HG03565 (cell line): Measurements from ENCODE around the gene TSPAN15.

Source experiments
- ATAC-seq: cut with Tn5 transposase; IDR thresholded peaks from one replicate; pipeline ENCODE4 v1.9.1; 2021; ENCODE audit warnings: mild to moderate bottlenecking, moderate library complexity; ENCODE audit not compliant: unreplicated experiment

Gene TSPAN15

DNA sequence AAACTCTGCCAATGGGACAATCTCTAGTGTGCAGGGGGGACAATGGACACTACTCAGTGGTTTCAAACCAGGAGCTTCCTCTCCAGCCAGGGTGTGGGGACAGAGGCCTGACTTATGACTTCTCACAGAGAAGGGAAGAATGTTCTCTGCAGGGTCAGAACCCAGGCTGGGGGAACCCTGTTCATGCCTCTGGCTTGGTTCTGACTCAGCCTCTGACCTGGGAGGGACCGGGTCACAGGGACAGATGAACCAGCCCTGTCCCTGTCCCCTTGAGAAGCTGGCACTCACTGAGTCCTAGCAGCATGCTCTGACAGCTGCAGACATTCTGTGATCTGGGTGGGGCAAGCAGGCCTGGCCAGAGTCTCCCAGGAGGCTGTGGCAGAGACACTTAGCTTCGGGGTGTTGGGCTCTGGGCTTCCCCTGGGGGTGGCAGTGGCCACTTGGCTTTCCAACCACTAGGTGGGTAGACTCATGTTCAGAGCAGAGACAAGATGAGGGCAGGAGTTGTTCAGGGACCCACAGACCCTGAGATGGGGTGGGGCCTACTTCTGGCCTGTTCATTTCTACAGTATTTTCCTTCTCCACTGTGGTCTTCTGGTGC, 13.6 kb downstream of the TSPAN15 start:
- ATAC-seq = no peak

DNA sequence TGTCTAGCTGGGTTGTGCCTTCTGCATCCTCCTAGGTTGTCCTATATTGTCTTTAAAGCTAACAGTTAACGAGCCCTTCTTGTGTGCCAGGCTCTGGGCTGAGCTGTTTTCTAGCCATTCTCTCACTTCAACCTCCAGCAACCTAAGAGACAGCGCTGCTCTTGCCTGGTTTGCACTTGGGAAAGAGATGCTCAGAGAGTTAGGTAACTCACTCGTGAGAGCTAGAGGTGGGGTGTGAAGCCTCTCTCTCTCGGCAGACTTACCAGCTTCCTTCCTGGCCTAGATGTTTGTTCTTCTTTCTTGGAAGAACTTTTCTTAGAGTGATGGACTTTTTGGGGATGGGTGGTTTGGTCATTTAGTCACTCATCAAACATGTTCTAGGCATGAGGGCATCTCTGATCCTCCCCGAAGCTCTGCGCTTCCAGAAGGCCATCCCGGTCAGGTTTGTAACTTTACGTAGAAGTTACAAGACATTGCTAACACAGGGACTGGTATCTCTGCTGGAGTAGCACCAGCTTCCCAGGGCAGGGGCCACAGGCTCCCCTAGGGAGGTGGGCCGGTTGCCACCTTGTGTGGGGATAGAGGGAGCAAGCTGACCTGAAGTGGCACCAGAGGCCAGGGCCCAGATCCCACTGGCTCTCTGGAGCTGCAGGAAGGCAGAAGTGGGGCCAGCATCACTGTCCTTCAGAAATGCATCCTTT, 14.3 kb downstream of the TSPAN15 start:
- ATAC-seq = no peak

DNA sequence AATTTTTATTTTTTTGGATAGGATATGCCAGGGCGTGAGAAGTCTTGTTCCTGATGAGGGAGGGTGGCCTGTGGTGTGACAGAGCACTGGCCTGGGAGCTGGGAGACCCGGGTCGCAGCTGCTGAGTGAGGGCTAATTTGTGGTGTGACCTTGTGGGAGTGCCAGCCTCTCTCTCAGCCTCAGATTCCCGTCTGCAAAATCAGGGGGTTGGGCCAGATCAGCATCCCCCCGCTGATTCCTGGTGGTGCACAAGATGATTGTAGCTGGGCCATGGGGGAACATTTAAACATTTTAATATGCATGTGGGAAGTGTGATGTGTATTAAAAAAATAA, 14.9 kb downstream of the TSPAN15 start:
- no peak for ATAC-seq

DNA sequence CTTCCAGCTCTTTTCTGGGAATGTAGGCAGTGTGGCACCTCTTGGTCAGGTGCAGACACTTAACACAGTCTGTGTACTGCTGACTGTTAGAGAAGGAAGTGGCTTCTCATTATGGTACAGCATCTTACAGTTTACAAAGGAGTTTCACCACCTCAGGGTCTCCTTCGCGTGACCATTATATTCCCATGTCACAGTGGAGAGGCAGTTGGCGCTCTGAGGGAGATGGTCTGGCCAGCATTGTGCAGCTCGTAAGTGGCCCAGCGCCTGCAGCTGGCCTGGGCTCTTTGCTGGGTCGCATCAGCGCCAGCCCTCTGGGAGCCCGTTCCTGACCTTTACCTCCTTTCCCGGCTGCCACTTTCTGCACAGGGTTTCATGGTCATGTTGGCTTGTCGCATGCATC, 15.4 kb downstream of the TSPAN15 start:
- ATAC-seq = no peak

DNA sequence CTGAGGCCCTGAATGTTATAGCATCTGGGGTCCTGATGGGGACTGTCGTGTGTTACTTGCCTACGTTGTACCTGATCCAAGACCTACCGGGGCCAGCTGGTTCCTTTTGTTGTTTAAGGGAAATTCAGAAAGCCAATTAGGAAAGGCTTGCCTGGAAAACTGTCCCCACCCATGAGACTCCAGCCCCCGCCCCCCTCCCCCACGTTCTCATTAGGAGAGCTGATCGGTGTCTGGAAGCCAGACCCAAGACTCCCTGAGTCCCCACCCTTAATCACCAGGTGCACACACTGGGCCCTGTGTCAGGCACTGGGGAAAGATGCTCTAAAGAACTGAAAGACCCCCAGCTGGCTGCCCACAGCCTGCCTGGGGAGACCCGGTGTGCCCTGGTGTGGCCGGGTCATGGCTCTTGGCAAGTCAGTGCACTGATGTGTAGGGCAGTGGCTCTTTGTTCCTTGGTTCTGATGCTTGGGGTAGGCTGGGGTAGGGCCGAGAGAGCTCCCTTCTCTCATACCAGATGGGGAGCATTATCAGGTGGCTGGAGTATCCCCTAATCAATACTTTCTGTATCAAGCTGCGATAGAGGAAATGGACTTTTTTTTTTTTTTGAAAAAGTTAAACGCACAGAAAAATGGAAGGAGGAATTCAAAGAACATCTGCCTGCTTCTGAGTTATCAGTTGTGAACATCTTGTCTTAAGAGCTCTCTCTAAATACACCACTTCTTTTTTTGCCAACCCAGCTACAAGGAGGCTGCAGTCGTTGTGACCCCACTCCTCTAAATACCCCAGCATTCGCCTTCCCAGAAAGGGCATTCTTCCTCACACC, 16.9 kb downstream of the TSPAN15 start:
- ATAC-seq = no peak

DNA sequence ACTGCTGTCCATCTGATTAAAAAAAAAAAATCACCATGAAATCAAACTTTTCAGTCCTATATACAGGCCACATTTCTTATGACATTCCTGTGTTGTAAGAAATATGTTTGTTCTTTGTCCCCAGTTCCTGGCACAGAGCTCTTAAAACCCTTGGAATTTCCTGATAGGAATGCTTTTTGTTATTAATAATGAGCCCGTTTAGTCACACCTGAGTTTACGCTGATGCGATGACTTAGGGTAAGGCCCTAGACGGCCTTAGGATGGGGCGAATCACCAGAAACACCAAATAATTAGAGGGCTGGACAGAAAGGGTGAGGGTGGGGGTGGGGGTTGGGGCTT, 17.5 kb downstream of the TSPAN15 start:
- ATAC-seq = no peak

DNA sequence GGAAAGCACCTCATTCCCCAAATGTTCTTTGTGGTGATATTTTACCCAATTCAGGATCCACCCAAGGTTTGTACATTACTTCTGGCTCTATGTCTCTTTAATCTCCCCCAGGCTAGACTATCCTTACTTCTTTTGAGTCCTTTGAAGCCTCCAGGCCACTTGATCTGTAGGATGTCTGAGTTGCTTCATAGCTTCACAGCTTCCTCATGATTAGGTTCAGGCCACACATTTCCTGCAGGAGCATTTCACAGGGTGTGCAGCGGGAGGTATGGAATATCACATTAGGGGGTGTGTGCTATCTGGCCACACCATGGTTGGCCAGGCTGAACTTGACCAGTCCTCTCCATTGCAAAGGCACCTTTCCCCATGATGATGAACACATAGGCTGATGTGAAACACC, 18.7 kb downstream of the TSPAN15 start:
- ATAC-seq = no peak

DNA sequence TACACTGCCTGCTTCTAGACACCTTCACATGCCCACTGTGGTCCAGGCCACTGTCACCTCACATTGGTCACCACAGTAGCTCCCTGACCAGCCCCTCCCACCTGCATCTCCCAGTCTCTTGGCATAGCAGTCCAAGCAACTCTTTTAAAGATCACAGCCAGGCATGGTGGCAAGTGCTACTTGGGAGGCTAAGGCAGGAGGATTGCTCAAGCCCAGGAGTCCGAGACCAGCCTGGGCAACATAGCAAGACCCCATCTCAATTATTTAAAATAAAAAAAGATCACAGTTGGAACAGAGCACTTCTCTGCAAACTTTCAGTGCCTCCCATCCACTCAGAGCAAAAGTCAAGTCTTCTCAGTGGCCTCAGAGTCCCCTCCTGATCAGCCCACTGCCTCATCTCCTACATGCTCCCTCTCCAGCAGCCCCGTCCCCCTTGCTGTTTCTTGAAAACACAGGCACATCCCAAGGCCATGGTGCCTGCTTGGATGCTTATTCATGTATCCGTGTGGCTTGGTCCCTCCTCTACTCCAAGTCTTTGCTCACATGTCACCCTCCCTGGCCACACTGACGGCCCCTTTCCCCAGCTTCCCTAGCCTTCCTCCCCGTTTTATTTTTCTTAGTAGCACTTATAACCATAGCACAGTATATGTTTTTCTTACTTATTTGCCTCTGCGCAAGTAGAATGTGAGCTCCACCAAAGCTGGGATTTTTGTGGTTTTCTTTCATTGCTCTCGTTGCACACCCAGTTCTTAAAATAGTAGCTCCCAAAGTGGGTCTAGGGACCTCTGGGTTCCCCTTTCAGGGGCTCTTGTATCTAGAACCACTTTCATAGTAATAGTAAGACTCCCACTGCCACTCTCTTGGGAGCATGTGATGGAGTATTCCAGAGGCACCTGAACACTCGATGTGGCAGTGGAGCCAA, 19.5 kb downstream of the TSPAN15 start:
- no peak for ATAC-seq

DNA sequence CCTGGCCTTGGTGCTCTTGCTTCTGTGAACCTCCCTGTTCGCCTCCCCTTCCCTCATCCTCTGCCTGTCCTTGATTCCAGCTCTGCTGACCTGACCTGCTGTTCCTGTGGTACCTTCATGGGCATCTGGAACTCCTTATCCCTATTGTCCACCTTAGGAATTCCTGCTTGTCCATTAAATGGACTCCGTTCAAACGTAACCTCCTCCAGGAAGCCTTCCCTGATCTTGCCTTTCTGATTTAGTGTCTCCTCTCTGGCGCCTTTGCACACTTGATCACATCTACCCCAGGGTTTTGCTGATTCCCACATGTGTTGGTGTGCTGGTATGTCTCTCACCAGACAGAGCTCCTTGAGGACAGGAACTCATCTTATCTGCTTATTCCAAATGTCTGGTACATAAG, 20.9 kb downstream of the TSPAN15 start:
- no peak for ATAC-seq

DNA sequence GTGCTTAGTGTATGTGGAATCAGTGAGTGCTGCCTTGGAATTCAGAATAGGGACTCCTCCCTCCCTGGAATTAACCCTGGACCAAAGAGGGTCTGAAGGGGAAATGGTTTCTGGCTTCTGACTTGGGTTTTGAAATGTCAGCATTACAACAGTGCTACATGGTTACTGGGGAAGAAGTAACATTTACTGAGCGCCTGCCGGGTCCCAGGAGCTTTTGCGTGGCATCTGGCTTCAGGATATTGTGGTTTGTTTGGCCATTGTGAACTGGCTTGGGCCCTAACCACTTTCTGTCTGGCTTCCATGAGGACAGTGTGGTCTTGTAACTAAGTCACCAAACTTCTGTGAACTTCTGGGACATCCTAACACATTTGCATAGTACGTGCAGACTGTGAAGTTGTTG, 21.3 kb downstream of the TSPAN15 start:
- no peak for ATAC-seq

DNA sequence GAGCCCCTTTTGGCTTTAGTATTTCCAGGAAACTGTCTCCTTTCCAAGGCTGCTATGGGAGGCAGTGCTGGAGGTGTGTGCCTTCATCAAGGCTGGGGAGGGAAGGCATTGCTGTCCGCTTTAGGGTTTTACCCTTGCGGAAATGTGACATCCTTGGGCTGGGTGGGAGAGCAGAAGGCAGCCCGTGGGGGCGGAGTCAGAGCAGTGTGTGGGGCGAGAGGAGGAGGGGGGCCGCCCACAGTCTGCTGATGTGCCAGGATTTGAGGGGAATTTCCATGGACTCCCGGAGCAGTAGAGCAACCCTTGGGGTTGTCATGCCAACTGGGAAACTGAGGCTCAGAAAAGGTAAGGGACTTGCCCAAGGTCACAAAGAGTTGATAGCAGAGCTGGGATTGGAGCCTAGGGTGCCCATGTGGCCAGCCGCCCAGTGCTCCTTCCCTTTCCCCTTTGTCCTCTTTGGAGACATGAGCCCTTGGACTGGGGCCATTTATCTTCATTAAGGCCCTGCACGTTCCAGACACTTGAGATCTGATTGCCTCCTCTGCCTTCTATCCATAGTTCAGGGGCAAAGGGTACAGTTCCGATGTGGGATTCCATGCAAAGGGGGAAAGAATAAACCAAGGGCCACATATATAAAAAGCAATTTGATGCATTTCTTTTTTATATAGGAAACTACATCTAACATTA, 22.2 kb downstream of the TSPAN15 start:
- ATAC-seq = no peak

DNA sequence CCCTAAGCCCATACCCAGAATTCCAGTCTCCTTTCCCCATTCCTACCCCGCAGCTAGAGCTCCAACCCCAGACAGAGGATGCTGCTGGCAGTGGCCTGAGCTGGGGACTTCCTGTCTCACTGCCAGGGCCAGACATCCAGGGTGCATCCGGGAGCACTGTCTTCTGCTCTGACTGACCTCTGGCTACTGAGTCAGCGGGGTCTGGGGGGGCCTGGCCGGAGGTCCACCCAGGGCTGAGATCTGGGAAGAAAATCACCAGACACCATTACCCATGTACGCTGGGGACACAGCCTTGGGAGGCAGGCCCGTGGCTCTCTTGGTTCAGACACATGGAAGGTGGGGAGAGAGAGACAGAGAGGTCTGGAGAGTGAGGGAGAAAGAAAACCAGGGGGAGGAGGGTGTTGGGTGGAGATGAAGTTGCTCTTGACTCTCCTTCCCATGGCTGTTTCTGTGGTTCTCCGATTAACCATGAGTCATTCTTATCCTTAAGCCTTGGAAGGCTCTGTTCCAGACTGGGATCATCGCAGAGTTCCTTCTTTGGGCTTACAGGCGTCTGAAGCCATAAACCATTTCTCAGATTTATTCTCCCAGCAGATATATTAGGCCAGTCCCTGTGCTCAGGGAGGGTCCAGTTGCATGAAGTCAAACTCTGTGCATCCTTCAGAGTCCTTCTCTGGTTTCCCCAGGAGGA, 23.6 kb downstream of the TSPAN15 start:
- no peak for ATAC-seq

DNA sequence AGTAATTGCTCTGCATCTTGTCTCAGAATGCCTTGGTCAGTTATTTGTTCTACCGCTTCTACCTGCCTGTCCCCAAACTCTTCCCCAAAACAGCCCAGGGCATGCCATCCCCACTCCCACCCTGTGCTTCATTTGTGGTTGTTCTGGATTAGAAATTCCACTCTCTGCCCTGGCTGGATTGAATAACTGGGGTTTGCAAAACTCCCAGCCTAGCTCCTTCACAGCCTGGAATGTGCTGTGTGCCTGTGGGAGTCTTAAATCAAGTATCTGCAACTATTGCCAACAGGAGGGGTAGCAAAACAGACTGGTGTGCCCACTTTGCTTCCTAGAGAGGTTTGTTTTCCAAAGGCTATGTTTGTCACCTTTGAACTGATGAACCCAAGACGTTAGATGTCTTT, 24.2 kb downstream of the TSPAN15 start:
- ATAC-seq = no peak

DNA sequence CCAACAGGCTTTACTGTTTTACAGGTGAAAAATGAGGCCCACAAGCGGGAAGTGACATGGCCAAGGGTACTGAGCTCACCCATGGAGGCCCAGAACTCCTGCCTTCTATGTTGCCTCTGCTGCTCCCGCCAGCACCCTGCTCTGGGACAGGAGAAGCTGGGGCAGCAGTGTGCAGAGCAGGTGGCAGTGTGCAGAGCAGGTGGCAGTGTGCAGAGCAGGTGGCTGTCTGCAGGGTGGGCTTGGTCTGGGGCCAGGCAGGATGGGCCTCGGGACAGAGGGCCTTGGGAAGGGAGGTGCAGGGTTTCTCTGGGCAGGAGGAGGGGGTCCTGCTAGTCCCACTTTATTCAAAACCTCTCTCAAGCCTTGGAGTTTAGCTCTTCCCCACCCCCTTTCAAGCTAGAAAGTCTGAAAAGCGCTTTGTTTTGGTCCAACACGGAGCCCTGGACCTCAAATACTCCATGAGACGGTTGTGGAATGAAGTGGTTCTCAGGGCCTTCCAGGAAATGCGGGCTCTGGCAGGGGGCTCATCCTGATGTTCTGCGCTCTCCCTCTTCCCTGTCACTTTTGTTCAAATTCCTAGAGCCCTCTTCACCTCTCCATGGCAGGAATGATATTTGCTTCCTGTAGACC, 26.8 kb downstream of the TSPAN15 start:
- ATAC-seq = no peak

DNA sequence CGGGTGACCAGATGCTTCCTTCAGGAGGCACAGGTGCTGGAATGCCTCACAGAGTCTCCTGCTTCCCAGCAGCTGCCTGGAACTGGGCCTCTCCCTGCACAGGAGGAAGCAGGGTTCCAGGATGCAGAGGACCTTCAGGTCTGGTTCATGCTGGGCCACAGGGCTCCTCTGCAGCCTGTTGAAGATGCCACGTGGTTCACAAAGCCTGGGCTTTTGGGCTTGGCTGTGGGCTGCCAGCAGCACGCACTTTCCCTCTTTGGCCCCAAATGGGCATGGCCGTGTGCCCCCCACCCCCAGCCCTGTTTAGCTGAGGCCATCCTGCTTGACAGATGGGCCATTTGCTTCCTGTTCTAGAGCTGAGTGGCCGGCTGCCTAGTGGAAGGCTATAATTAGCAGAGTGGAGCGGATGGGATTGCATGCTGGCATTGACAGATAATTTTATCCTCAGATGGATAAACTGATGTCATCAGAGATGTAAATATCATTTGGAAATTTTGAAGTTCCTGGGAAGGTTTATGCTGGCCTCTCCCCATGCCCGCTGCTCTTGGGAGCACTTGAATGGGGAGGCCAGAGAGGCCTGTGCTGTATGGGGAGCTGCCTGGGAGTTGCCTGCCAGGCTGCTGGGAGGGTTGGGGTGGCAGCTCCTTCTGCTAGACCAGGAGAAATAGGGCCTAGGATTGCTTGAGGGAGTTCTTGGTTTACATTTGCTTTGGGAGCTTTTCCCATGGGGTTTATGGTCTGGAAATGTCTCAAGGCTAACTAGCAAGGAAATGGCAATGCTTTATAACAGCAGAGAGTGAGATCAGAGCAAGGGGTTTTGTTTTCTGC, 28.2 kb downstream of the TSPAN15 start:
- ATAC-seq = no peak

DNA sequence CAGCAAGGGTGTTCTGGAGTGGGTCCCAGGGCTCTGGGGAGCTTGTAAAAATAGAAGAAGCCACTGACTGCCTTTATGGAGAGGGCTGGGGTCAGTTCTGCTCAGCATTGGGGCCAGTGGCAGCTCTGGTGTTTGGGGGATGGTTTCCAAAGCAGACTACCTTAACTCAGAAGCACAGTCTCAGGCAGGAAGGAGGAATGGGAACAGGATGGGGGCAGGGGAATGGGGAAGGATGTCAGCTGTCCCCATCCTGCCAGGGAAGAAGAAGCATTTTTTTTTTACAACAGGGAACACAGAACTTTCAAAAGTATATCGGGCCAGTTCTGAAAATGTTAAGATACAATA, 28.8 kb downstream of the TSPAN15 start:
- no peak for ATAC-seq

DNA sequence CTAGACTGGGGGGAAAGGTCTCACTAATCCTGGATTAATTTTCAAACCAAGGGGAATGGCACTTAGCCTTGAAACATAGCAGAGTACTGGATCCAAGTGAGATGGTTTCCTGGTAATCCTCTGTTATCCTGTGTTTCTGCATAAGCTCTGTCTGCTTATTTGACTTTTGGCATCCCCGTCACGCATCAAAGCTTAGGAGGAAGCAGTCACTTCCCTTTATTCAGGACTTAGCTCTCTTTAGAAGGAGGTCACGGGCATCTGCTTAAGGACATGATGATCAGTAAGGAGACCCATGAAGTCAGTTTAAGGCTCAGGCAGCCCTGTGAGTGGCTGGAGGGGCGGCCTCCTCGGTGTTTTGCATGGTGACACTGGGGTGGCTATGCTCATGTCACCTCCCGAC, 30.0 kb downstream of the TSPAN15 start:
- no peak for ATAC-seq

DNA sequence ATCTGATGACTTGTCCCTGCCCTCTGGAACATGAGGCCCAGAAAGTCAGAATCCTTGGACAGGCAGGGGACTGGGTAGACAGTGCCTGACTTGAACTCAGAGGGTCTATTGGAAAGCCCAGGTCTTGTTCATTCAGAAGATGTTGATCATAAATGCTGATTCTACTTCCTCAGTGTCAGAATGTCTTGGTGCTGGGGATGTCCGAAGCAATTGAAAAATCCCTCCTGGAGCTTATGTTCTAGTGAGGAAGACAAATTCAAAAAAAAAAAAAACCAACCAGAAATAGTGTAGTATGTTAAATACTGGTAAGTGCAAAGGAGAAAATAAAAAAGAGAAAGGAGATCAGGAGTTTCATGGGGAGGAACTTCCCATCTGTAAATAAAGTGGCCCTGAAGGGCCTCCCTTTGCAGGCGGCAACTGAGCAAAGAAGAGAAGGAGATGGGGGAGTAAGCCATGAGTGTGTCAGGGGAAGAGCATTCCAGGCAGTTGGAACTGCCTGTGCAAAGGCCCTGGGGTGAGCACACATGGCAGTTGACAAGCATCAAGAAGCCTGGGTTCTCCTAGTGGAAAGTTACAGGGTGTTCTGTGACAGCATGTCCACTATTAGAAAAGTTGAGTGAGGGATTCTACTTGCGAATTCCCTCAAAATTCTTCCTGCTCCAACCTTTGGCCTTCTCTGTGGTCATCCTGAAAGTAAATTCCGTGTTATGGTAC, 30.7 kb downstream of the TSPAN15 start:
- no peak for ATAC-seq
